Cardiac atrium fibroblast (primary cell): ENCODE data around the gene ABCC2. TPM values are rescaled to one million over a fixed set of nuclear protein-coding genes. Genes with fewer than 3 reads are reported as not detected.

Experiments
- total RNA-seq: library from RNA; depleted of rRNA; stranded (reverse); fragments of >200 nt; gene quantifications from 2 replicates; pipeline ENCODE4 v1.2.3, GENCODE V29; 2015

Gene ABCC2
- 0.32 and 0.54 TPM in 2 replicates for total RNA-seq

DNA sequence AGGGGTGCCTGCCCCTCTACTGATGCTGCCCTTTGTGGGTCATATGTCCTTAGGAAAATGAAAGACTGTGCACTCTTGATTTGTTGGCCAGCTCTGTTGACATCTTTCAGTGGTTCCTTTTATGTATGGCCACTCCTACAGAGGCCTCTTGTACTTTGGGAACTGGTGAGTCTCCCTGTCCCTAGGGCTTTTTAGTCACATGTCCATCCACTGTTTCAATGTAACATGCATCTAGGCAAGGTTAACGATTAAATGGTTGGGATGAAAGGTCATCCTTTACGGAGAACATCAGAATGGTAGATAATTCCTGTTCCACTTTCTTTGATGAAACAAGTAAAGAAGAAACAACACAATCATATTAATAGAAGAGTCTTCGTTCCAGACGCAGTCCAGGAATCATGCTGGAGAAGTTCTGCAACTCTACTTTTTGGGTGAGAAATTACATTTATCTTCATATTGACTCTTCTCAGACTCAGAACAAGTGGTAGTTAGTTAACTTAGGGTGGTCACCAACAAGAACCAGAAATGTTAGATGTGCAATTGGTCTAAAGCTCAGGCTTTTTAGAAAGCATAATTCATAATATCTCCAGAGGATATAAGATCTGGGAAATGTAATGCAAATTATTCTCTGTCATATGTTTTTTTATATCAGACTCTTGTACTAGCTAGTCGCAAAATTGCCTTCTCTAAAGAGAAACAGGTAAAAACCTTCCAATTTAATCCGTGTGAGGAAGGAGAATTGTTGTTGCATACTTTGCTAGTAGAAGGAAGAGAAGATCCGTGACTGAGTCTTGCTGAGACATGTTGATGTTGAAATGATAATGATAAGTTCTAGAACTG lies at the start of gene ABCC2:
Gene ABCC2 (plus strand): TSS at position 194 of the 840 bp plus-strand sequence. CDS start 205 bp downstream, at position 399.

Other genes with a start within 250 kb of the ABCC2 start
- not detected in 2 replicates for gene NKX2-3, start 249.7 kb upstream of the ABCC2 start, total RNA-seq
- 4.5 TPM in 2 replicates for gene SLC25A28, start 162.2 kb upstream of the ABCC2 start, total RNA-seq
- gene ENTPD7, start 123.1 kb upstream of the ABCC2 start, total RNA-seq = 13.5 and 19.0 TPM in 2 replicates
- gene COX15, start 50.5 kb upstream of the ABCC2 start, total RNA-seq = 28.5 and 31.9 TPM in 2 replicates
- 18.1 and 18.5 TPM in 2 replicates for gene CUTC, start 50.4 kb upstream of the ABCC2 start, total RNA-seq
- 12.5 and 15.6 TPM in 2 replicates for gene DNMBP, start 227.3 kb downstream of the ABCC2 start, total RNA-seq